Measurements from ENCODE around the gene FBXO47.

DNA sequence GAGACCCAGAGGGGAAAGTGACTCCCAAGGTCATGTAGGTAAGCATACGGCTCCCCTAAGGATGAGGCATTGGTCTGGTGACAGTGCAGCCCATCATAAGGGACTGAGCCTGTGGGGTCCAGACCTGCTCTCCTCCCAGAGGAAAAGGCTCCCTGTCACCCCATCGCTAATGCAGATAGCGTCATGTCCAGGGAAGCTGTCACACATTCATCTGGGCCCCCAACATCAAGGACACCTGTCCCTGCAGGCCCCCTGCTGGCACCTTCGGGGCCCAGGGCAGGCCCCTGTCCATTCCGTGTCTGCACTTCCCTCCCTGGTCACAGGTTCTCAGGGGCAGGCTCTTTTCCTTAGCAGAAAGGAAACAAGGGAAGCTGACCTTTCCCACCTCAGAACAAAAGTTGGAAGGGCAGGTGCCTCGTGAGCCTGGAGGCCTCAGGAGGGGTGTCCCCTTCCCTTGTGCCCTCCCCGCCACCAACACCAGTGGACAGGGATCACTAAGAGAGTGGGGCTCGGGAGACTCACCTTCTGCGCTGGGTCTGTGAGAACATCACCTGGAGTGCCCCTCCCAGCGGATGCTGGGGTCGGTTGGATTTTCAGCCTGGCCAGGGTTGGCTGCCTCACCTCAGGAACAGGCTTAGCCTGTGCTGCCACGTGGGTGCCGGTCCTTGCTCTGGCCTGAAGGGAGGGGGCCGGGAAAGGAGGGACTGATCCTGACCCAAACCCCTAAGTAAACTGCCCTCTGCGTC lies 59.1 kb downstream of the FBXO47 start:
- no peak for TF ChIP-seq POLR2AphosphoS5 (IDR thresholded peaks at IDR 0.05; ENCODE audit: insufficient read depth in 1 of 2, low read depth in 1 of 2)
- TF ChIP-seq, protein P1, sequence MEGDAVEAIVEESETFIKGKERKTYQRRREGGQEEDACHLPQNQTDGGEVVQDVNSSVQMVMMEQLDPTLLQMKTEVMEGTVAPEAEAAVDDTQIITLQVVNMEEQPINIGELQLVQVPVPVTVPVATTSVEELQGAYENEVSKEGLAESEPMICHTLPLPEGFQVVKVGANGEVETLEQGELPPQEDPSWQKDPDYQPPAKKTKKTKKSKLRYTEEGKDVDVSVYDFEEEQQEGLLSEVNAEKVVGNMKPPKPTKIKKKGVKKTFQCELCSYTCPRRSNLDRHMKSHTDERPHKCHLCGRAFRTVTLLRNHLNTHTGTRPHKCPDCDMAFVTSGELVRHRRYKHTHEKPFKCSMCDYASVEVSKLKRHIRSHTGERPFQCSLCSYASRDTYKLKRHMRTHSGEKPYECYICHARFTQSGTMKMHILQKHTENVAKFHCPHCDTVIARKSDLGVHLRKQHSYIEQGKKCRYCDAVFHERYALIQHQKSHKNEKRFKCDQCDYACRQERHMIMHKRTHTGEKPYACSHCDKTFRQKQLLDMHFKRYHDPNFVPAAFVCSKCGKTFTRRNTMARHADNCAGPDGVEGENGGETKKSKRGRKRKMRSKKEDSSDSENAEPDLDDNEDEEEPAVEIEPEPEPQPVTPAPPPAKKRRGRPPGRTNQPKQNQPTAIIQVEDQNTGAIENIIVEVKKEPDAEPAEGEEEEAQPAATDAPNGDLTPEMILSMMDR (IDR thresholded peaks at IDR 0.05) = no peak
